ENCODE data around the gene JAK1. TPM values are rescaled to one million over a fixed set of nuclear protein-coding genes. Genes with fewer than 3 reads are reported as not detected.

The JAK1 gene
- polyA plus RNA-seq, 1 donor from 2014 or later = 26.8 TPM

DNA sequence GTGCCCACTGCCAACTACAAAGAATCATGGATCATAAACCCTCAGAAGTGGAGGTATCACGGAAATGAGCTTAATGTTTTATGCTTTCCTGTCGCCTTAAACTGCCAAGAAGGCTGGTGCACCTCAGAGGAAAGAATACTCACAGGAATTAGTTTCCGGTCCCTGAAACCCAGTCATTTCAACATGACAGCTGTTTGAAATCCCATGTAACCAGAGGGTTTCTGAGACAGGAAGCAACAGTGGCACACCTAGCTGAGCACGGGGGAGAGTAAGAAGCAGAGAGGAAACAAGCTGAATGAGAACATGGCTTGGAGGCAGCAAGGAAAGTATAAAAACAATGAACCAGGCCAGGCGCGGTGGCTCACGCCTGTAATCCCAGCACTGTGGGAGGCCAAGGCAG is 3.9 kb downstream of the JAK1 start:
- Histone ChIP-seq H3K9ac (ENCODE audit: low read length) (no peak overlapping the region), H3F3A (ENCODE audit: insufficient read depth, low read length, poor library complexity, severe bottlenecking) (no peaks in the 10 kb centered on the region), H3K36me3 (ENCODE audit: insufficient read depth, low read length) (no peaks in the 10 kb centered on the region), H3K9me3 (ENCODE audit: low read length) (no peaks in the 10 kb centered on the region), H3K4me3 (ENCODE audit: low read length) (no peak overlapping the region), H3K79me2 (replicated peaks; ENCODE audit: insufficient read depth, low read length) (peaks cover 18% of the 10 kb centered on the region), H3K4me2 (ENCODE audit: low read length) (no peak overlapping the region), H3K27me3 (ENCODE audit: insufficient read depth, low read depth, low read length) (no peaks in the 10 kb centered on the region), H2AFZ (ENCODE audit: low read depth, low read length) (no peak overlapping the region), H3K9me2 (ENCODE audit: insufficient read depth, low read length) (no peaks in the 10 kb centered on the region), H4K20me1 (ENCODE audit: insufficient read depth) (no peaks in the 10 kb centered on the region), H3K27ac (ENCODE audit: low read length) (no peak overlapping the region)
- TF ChIP-seq RAD21 (conservative IDR thresholded peaks at IDR 0.05) = no peak
- TF ChIP-seq, protein P1, sequence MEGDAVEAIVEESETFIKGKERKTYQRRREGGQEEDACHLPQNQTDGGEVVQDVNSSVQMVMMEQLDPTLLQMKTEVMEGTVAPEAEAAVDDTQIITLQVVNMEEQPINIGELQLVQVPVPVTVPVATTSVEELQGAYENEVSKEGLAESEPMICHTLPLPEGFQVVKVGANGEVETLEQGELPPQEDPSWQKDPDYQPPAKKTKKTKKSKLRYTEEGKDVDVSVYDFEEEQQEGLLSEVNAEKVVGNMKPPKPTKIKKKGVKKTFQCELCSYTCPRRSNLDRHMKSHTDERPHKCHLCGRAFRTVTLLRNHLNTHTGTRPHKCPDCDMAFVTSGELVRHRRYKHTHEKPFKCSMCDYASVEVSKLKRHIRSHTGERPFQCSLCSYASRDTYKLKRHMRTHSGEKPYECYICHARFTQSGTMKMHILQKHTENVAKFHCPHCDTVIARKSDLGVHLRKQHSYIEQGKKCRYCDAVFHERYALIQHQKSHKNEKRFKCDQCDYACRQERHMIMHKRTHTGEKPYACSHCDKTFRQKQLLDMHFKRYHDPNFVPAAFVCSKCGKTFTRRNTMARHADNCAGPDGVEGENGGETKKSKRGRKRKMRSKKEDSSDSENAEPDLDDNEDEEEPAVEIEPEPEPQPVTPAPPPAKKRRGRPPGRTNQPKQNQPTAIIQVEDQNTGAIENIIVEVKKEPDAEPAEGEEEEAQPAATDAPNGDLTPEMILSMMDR (IDR thresholded peaks at IDR 0.05; ENCODE audit: poor library complexity, severe bottlenecking) = no peak
- no peak for TF ChIP-seq EP300 (conservative IDR thresholded peaks at IDR 0.05; ENCODE audit: poor library complexity, severe bottlenecking)
- TF ChIP-seq, protein P2, sequence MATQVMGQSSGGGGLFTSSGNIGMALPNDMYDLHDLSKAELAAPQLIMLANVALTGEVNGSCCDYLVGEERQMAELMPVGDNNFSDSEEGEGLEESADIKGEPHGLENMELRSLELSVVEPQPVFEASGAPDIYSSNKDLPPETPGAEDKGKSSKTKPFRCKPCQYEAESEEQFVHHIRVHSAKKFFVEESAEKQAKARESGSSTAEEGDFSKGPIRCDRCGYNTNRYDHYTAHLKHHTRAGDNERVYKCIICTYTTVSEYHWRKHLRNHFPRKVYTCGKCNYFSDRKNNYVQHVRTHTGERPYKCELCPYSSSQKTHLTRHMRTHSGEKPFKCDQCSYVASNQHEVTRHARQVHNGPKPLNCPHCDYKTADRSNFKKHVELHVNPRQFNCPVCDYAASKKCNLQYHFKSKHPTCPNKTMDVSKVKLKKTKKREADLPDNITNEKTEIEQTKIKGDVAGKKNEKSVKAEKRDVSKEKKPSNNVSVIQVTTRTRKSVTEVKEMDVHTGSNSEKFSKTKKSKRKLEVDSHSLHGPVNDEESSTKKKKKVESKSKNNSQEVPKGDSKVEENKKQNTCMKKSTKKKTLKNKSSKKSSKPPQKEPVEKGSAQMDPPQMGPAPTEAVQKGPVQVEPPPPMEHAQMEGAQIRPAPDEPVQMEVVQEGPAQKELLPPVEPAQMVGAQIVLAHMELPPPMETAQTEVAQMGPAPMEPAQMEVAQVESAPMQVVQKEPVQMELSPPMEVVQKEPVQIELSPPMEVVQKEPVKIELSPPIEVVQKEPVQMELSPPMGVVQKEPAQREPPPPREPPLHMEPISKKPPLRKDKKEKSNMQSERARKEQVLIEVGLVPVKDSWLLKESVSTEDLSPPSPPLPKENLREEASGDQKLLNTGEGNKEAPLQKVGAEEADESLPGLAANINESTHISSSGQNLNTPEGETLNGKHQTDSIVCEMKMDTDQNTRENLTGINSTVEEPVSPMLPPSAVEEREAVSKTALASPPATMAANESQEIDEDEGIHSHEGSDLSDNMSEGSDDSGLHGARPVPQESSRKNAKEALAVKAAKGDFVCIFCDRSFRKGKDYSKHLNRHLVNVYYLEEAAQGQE (IDR thresholded peaks at IDR 0.05; ENCODE audit: borderline replicate concordance) = no peak
- no peak for TF ChIP-seq EZH2 (IDR thresholded peaks at IDR 0.05; ENCODE audit: borderline replicate concordance, insufficient read depth, low read length, poor library complexity, severe bottlenecking)
- no peak for TF ChIP-seq POLR2AphosphoS5 (IDR thresholded peaks at IDR 0.05)
- TF ChIP-seq SMC3 (conservative IDR thresholded peaks at IDR 0.05; ENCODE audit: poor library complexity) = no peak
- no peak for TF ChIP-seq TAF1 (IDR thresholded peaks at IDR 0.05; ENCODE audit: low read depth)
- no peak for TF ChIP-seq MXI1 (conservative IDR thresholded peaks at IDR 0.05; ENCODE audit: poor library complexity, severe bottlenecking)

DNA sequence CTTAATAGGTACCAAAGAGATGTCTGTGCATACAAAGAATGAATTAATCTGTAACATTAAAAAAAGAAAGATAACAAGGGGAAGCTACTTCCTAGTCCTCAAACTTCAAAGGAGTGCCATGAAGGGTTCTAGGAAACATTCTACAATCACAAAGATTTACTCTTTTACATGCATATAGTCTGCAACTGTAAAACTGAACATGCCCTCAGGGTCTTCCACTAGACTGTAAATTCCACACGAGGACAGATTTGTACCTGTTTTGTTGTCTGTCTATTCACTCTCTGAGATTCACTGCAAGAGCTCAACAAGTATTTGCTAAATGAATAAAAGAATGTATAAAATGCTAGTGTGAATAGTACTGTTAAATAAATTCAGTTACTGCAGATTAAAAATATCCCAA is 4.4 kb downstream of the JAK1 start:
- Histone ChIP-seq H3K9me2 (ENCODE audit: insufficient read depth, low read length) (no peaks in the 10 kb centered on the region), H3F3A (ENCODE audit: insufficient read depth, low read length, poor library complexity, severe bottlenecking) (no peaks in the 10 kb centered on the region), H4K20me1 (ENCODE audit: insufficient read depth) (no peaks in the 10 kb centered on the region), H3K27ac (ENCODE audit: low read length) (no peak overlapping the region), H3K36me3 (ENCODE audit: insufficient read depth, low read length) (no peaks in the 10 kb centered on the region), H3K4me2 (ENCODE audit: low read length) (no peak overlapping the region), H2AFZ (ENCODE audit: low read depth, low read length) (no peak overlapping the region), H3K9ac (ENCODE audit: low read length) (no peak overlapping the region), H3K9me3 (ENCODE audit: low read length) (no peaks in the 10 kb centered on the region), H3K4me3 (ENCODE audit: low read length) (no peak overlapping the region), H3K79me2 (replicated peaks; ENCODE audit: insufficient read depth, low read length) (peaks cover 18% of the 10 kb centered on the region), H3K27me3 (ENCODE audit: insufficient read depth, low read depth, low read length) (no peaks in the 10 kb centered on the region)
- no peak for TF ChIP-seq EP300 (conservative IDR thresholded peaks at IDR 0.05; ENCODE audit: poor library complexity, severe bottlenecking)
- TF ChIP-seq SMC3 (conservative IDR thresholded peaks at IDR 0.05; ENCODE audit: poor library complexity) = no peak
- no peak for TF ChIP-seq RAD21 (conservative IDR thresholded peaks at IDR 0.05)
- no peak for TF ChIP-seq MXI1 (conservative IDR thresholded peaks at IDR 0.05; ENCODE audit: poor library complexity, severe bottlenecking)
- TF ChIP-seq POLR2AphosphoS5 (IDR thresholded peaks at IDR 0.05) = no peak
- TF ChIP-seq, protein P1 (IDR thresholded peaks at IDR 0.05; ENCODE audit: poor library complexity, severe bottlenecking) = no peak
